GM21367 (cell line): ENCODE results near the gene ASCL1.

Source experiments
- ATAC-seq: cut with Tn5 transposase; IDR thresholded peaks from one replicate; pipeline ENCODE4 v1.9.1; 2021; ENCODE audit not compliant: unreplicated experiment

Gene ASCL1

GRCh38 chr12:102950950-102951619, 6.4 kb upstream of the ASCL1 start:
- ATAC-seq = no peak

DNA sequence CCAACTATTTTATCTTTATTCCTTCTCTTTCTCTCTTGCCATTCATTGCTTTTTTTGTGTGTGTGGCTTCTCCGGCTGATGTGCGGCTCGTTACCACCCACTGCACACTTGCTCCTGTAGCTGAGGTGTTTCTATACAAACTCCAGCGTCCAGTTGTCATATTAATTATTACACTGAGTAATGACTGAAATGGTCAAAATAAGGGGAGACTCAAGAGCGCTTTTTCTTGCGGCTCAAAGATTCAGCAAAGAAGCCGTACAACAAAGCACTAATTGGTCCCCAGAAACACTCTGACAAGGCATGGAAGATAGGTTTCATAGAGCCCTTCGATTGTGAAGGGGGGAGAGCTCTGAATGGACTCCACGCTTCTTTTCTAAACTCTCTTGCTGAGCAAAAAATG, 5.6 kb upstream of the ASCL1 start:
- ATAC-seq = no peak

DNA sequence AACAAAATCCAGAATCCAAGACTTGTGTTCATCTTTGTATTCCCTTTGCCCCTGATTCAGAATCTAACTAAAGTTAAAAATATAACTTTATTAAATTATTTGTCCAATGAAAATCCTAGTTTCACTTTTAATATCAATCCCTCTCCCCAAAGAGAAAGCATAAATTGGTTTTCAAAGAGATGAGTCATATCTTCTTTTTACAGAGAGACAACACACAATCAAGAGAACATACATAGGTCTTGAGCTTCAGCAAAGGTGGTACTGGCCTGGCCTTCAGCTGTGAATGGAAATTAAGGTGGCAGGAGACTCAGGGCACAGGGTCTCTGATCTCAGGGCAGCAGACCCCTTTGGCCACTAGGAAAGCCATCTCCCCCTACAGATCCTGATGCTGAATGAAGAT, 4.3 kb upstream of the ASCL1 start:
- ATAC-seq = no peak

DNA sequence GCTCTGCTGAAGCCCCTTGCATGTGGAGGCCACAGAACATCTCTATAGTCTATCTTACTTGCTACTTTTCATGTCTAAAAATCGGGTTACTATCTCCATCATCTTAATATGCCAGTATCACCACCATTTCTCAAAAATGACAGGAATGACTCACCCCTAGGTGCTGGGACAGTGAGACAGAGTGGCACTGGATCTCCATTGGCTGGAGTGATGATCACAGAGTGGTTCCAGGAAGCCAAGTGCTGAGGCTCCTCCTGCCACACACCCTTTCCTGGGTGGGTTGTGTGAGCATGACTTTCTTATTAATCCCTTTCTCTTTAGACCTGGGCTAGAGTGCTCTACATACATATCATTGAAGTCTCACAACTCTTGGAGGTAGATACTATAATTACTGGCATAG, 3.3 kb upstream of the ASCL1 start:
- ATAC-seq = no peak

GRCh38 chr12:102955926-102956737, 1.3 kb upstream of the ASCL1 start:
- ATAC-seq = no peak

DNA sequence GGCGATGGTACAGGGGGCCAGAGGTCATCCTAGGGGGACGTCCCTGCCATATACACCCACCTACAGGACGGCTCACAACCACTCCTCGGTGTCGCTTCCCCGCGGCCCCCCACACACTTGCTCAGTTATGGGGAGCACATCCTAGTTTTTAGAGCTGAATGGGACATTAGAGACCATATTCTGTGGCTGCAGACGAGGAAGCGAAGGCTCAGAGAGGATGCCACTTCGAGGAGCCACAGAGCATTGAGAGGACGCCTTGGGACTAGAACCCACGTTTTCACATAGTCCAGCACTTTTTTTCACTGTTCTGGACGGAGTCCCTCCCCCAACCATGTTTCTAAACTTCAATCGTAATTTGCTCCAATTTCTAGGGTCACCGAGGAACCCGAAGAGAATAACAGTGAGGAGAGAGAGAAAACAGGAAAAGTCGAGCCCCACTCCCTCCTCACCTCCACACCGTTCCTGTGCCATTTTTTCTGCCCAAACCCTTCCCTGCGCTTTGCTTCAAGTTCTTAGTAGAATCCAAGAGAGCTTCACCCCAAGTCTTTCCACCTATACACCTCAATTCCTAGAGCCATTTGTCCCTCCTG, 641 bp upstream of the ASCL1 start:
- no peak for ATAC-seq

DNA sequence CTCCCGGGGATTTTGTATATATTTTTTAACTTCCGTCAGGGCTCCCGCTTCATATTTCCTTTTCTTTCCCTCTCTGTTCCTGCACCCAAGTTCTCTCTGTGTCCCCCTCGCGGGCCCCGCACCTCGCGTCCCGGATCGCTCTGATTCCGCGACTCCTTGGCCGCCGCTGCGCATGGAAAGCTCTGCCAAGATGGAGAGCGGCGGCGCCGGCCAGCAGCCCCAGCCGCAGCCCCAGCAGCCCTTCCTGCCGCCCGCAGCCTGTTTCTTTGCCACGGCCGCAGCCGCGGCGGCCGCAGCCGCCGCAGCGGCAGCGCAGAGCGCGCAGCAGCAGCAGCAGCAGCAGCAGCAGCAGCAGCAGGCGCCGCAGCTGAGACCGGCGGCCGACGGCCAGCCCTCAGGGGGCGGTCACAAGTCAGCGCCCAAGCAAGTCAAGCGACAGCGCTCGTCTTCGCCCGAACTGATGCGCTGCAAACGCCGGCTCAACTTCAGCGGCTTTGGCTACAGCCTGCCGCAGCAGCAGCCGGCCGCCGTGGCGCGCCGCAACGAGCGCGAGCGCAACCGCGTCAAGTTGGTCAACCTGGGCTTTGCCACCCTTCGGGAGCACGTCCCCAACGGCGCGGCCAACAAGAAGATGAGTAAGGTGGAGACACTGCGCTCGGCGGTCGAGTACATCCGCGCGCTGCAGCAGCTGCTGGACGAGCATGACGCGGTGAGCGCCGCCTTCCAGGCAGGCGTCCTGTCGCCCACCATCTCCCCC, 777 bp downstream of the ASCL1 start:
- ATAC-seq = peak; percentile 47

DNA sequence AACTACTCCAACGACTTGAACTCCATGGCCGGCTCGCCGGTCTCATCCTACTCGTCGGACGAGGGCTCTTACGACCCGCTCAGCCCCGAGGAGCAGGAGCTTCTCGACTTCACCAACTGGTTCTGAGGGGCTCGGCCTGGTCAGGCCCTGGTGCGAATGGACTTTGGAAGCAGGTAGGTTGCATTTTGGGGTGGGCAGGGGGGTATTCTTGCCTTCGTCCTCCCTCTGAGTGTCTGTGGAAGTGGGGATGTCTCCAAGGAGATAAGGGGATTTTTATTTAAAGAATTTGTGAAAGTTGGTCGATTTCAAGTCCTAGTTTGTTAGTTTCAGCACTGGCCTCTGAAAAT, 1.3 kb downstream of the ASCL1 start:
- peak; percentile 8 for ATAC-seq

GRCh38 chr12:102959391-102959790, 1.9 kb downstream of the ASCL1 start:
- ATAC-seq = no peak

- no peak for ATAC-seq
Measured at GRCh38 chr12:102960766-102961465, 3.4 kb downstream of the ASCL1 start.

GRCh38 chr12:102961466-102961855, 4.0 kb downstream of the ASCL1 start:
- ATAC-seq = no peak

DNA sequence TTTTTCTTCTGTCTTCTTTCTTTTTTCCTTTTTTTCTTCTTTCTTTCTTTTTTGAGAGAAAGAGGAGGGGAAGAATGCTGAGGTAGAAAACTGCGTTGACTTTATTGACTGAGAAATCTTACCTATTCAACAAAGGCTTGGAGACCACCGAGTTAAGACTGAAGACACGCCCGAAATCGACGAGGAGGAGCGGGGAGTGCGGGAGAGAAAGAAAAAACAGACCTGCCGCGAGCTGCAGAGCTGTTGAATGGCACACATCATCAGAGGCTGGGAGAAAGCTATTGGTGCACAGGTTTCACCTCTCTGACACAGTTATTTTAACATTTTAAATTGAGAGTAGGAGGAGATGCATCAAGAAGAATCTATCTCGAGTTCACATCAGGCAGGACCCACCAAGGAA, 5.1 kb downstream of the ASCL1 start:
- ATAC-seq = no peak

DNA sequence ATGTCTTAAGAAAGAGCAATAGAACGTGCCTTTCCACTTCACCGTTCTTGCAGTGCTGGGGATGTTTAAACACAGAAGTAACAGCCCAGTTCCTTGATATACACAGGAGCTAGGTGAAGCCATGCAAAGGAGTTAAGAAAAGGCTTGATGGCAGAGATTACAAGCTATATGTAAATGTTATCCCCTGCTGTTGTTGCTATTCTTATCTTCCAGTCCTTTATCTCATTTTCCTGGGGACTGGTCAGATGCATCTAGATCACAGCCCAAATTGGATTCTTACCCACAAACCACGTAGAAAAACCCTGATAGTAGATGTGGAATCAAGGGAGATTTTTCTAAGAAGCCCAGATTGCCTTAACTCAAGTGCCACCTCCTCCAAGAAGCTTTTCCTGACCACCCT, 5.5 kb downstream of the ASCL1 start:
- ATAC-seq = no peak

GRCh38 chr12:102963796-102964195, 6.3 kb downstream of the ASCL1 start:
- no peak for ATAC-seq

DNA sequence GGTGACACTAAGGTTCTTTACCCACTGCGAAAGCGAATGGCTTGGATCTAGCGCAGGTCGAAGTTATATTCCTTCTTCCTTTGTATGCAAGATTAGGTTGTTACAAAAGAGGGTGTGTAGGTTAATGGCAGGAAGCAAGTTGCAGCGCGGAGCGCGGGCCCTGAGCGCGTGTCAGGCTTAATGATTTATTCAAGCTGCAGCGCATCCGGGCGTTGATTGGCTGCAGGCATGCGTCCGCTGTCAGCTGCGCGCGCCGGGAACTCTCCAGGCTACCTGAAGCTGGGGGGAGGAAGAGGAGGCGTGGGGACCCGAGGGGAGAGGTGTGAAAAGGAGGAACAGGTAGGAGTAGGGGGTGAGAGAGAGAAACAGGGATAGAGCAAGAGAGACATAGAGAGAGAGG, 7.4 kb downstream of the ASCL1 start:
- peak; percentile 46 for ATAC-seq

DNA sequence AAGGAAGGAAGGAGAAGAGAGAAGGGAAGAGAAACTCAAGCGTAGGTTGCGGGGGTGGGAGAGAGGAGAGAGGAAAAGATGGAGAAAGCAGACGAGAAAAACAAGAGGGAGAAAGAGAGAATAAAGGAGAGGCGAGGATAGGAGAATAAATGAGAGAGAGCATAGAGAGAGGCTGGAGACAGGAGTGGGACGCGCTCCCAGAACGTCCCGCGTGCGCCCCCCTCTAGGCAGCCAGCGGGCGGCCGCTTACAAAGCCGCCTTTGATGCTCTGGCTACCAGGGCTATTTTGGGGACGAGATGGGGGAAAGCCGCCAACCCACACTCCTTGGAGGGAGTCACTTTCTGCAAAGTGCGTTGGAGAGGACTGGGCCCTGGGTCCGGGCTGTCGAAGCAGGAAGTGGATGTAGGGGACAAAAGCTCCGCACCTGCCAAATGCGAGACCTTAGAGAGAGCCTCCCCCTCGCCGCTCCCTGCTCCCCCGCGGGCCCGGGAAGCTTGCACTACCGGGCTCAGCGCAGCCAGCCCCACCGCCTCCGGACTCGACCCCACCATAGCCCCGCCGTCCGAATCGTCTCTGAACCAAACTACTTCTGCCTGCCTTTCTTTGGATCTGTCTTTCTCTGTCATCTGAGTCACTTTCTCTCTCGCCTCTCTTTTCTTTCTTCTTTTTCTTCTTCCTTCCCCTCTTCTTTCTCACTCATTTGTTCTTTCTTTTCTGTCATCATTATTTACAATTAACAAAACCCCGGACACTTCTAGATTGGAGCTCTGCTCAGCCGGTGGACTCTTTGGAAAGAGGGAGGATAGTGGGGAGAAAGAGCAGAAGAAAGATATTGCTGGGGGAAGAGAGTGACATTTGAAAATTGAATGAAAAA, 8.0 kb downstream of the ASCL1 start:
- peak; percentile 20 for ATAC-seq

- no peak for ATAC-seq
Measured at GRCh38 chr12:102966200-102966863, 8.9 kb downstream of the ASCL1 start.

- no peak for ATAC-seq
Measured at GRCh38 chr12:102970780-102971179, 13.3 kb downstream of the ASCL1 start.

GRCh38 chr12:102971227-102971626, 13.8 kb downstream of the ASCL1 start:
- ATAC-seq = no peak

DNA sequence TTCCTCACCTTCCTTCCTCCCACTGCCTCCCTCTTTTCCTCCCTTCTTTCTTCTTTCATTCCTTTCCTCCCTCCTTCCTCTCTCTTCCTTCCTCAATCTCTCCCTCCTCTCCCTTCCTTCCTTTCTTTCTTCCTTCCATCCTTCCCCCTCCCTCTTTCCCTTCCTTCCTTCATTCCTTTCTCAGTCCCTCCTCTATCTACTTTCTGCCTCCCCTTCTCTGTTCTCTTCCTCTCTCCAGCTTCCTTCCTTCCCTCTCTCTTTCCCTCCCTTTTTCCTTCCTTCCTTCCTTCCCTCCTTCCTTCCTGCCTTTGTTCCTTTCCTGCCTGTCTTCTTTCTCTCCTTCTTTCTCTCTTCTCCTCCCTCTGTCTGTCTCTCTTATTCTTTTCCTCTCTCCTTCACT, 16.1 kb downstream of the ASCL1 start:
- no peak for ATAC-seq
